Measurements from ENCODE around the gene ALLC.

ALLC gene

GRCh38 chr2:3631851-3632659, 25.9 kb upstream of the ALLC start:
- no peak for TF ChIP-seq RAD21 (IDR thresholded peaks at IDR 0.05; ENCODE audit: low read depth)
- no peak for TF ChIP-seq EP300 (IDR thresholded peaks at IDR 0.05; ENCODE audit: borderline replicate concordance)
- no peak for TF ChIP-seq TAF1 (IDR thresholded peaks at IDR 0.05; ENCODE audit: low read depth)

DNA sequence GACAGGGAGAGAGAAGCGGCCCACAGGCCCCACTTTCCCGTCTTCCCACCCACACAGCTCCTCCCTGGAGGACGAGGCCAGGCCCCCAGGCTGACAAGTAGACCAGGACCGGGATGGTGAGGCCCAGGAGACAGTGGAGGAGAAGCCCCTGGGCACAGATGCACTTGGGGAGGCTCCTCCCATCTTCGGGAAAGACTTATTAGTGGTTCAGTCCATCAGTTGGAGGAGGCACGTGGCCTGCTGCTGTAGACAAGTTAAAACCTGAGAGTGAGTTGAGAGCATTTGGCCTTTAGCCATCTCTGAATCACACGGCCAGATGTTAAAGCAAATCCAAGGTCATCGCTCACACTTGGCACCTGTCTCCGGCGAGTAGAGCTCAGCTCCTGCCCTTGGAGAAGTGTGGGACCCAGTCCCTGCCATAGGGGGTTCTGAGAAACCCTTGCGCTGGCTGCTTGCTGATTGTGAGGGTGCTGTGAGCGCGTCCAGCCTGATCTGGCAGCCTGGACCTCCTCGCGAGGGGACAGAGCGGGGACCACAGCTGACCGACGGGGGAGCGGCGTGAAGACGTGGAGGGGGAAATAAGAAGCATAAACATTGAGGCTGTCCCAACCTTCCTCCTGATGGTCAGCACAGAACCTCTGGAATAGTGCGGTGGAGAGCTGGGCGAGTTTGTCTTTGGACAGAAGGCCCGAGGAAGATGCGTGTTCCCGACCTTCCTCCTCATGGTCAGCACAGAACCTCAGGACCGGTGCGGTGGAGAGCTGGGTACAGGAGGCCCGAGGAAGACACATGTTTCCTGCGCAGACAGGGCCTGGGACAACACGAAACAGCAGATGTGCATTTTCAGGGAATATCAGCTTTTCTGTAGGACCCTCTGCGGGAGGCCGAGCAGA, 24.7 kb upstream of the ALLC start:
- TF ChIP-seq NFIC (IDR thresholded peaks at IDR 0.05) = no peak
- no peak for TF ChIP-seq TAF1 (IDR thresholded peaks at IDR 0.05; ENCODE audit: low read depth)
- no peak for TF ChIP-seq MAX (IDR thresholded peaks at IDR 0.05)
- TF ChIP-seq TCF12 (IDR thresholded peaks at IDR 0.05; ENCODE audit: low read depth) = no peak
- TF ChIP-seq, protein P1, sequence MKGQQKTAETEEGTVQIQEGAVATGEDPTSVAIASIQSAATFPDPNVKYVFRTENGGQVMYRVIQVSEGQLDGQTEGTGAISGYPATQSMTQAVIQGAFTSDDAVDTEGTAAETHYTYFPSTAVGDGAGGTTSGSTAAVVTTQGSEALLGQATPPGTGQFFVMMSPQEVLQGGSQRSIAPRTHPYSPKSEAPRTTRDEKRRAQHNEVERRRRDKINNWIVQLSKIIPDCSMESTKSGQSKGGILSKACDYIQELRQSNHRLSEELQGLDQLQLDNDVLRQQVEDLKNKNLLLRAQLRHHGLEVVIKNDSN (IDR thresholded peaks at IDR 0.05) = no peak
- no peak for TF ChIP-seq YY1 (IDR thresholded peaks at IDR 0.05; ENCODE audit: low read depth)

DNA sequence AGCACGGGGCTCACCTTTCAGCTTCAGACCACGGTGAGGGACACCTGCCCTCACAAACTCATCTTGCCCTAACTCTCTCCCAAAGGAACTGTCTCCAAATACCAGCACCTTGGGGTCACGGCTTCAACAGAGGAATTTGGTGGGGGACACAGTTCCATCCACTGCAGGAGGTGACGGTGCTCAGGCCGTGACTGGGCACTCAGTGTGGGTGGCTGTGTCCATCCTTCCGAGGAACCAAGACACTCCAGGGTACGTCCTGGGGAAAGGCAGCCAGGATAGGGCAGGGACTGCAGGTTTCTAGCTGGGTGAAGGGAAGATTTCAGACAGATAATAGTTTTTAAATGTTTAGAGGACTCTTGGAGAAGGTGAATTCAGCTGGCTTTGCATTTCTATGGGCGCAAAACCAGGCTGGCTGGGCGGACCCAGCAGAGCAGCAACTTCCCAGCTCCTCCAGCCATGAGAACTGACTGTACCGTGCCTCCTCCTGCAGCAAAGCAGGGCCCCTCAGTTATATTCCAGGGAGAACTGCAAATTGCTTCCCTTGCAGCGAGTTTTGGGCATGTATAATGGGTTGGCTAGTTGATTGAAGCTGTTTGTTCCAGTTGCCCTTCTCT, 23.9 kb upstream of the ALLC start:
- TF ChIP-seq TCF12 (IDR thresholded peaks at IDR 0.05; ENCODE audit: low read depth) (no peak), FOXM1 (IDR thresholded peaks at IDR 0.05; ENCODE audit: borderline replicate concordance, low read depth) (no peak), TEAD4 (IDR thresholded peaks at IDR 0.05) (no peak), RAD21 (IDR thresholded peaks at IDR 0.05; ENCODE audit: low read depth) (no peak), REST (IDR thresholded peaks at IDR 0.05; ENCODE audit: low read depth) (no peak), EGR1 (IDR thresholded peaks at IDR 0.05) (no peak), CREB1 (IDR thresholded peaks at IDR 0.05; ENCODE audit: low read depth) (no peak), TAF1 (IDR thresholded peaks at IDR 0.05; ENCODE audit: low read depth) (no peak), YY1 (IDR thresholded peaks at IDR 0.05; ENCODE audit: low read depth) (no peak), CEBPB (IDR thresholded peaks at IDR 0.05) (no peak), ZBTB7A (IDR thresholded peaks at IDR 0.05; ENCODE audit: low read depth) (no peak), EP300 (IDR thresholded peaks at IDR 0.05; ENCODE audit: borderline replicate concordance) (no peak), NFIC (IDR thresholded peaks at IDR 0.05) (no peak), MAX (IDR thresholded peaks at IDR 0.05) (no peak)
- TF ChIP-seq, protein P1 (IDR thresholded peaks at IDR 0.05) = no peak

DNA sequence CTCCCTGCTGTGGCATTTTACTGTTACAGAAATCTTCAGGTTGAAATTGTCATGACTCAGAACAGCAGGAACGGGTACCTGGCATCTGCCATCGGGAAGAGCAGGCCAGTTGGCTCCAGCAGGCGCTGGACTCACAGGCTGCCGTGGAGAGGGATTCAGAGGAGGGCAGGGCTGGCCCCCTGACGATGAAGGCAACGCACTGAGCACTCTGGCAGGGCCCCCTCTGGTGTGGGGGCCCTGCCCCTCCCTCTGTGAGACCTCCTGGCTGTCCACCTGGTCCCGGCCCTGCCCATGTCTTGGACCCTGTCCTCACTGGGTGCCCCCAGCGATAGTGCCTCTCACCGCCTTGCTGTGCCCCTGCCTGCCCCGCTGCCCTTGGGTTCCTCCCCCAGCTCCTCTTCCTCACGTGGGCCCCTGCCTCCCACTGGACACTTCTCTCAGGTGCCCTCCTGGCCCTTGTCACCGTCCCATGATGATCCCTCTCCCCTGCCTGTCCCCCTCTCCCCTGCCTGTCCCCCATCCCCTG, 23.3 kb upstream of the ALLC start:
- TF ChIP-seq EGR1 (IDR thresholded peaks at IDR 0.05) = no peak
- no peak for TF ChIP-seq MAX (IDR thresholded peaks at IDR 0.05)
- no peak for TF ChIP-seq TEAD4 (IDR thresholded peaks at IDR 0.05)
- TF ChIP-seq RAD21 (IDR thresholded peaks at IDR 0.05; ENCODE audit: low read depth) = no peak
- no peak for TF ChIP-seq YY1 (IDR thresholded peaks at IDR 0.05; ENCODE audit: low read depth)
- TF ChIP-seq EP300 (IDR thresholded peaks at IDR 0.05; ENCODE audit: borderline replicate concordance) = no peak
- no peak for TF ChIP-seq ZBTB7A (IDR thresholded peaks at IDR 0.05; ENCODE audit: low read depth)
- no peak for TF ChIP-seq REST (IDR thresholded peaks at IDR 0.05; ENCODE audit: low read depth)
- TF ChIP-seq FOXM1 (IDR thresholded peaks at IDR 0.05; ENCODE audit: borderline replicate concordance, low read depth) = no peak
- TF ChIP-seq CEBPB (IDR thresholded peaks at IDR 0.05) = no peak

Measured in Ishikawa (cell line).